Activated CD4-positive, alpha-beta T cell treated with anti-CD3 and anti-CD28 coated beads for 36 hours (primary cell): Measurements from ENCODE around the gene FARS2. TPM values are rescaled to one million over a fixed set of nuclear protein-coding genes. Genes with fewer than 3 reads are reported as not detected.

Source experiments
- ATAC-seq: fragments of 200-7000 bp; cut with Tn5 transposase; one replicate; pipeline ENCODE4 v1.10.0; 2021; ENCODE audit warnings: mild to moderate bottlenecking, moderate library complexity
- CTCF ChIA-PET: fragments of 350-600 bp; sonication (Branson Sonifier 250); formaldehyde crosslinking; loops from one replicate; lab custom pipeline; 2021; ENCODE audit warnings: antibody characterized with exemption; lab: Charles Lee
- POLR2A ChIA-PET: fragments of 350-600 bp; sonication (Branson Sonifier 250); formaldehyde crosslinking; loops from one replicate; lab custom pipeline; 2021; ENCODE audit warnings: antibody characterized with exemption, inconsistent platforms; lab: Charles Lee
- DNase-seq: peaks from one replicate; pipeline ENCODE4 v3.0.0-alpha.2; 2020
- H3K27ac Mint-ChIP-seq: one replicate; pipeline ENCODE4 v1.8.0; 2021; ENCODE audit warnings: mixed read lengths
- H3K27me3 Mint-ChIP-seq: one replicate; pipeline ENCODE4 v1.8.0; 2021; ENCODE audit warnings: mixed read lengths
- H3K36me3 Mint-ChIP-seq: one replicate; pipeline ENCODE4 v1.8.0; 2021; ENCODE audit warnings: low read depth, mixed read lengths
- H3K4me1 Mint-ChIP-seq: one replicate; pipeline ENCODE4 v1.8.0; 2021; ENCODE audit warnings: mixed read lengths
- H3K4me3 Mint-ChIP-seq: one replicate; pipeline ENCODE4 v1.8.0; 2021; ENCODE audit warnings: mild to moderate bottlenecking, moderate library complexity, mixed read lengths
- H3K9me3 Mint-ChIP-seq: one replicate; pipeline ENCODE4 v1.8.0; 2021; ENCODE audit warnings: low read depth, mixed read lengths
- intact Hi-C, 2 experiments: fragments of 100-400 bp; cut with DNase I in 1 of 2; cut with micrococcal nuclease in 1 of 2; formaldehyde crosslinking; loops; one replicate each; pipeline versions ENCODE4 v1.14.2 to v1.15.1; 2022 to 2024; cut with DNase I, micrococcal nuclease
- total RNA-seq, 2 experiments: library from RNA; stranded (reverse); gene quantifications; one replicate each; pipeline ENCODE4 v1.2.3, GENCODE V29; 2021

The FARS2 gene
- total RNA-seq, 2 experiments from 2014 or later, result 17.6 to 18.4 TPM

GRCh38 chr6:5482619-5483018, 221.3 kb downstream of the FARS2 start:
- peaks cover 2% of the 10 kb centered on the region for H3K4me1 Mint-ChIP-seq
- no peaks in the 10 kb centered on the region for H3K27me3 Mint-ChIP-seq
- H3K4me3 Mint-ChIP-seq, result no peak overlapping the region
- ChIA-PET CTCF (interaction anchor here (0.6 to 1.8 kb wide), 2 partner anchors 11 to 43 kb away, joined by 3 to 5 read pairs; no protein-coding TSS in a partner anchor), POLR2A (no interaction called here)
- H3K27ac Mint-ChIP-seq, result no peak overlapping the region
- H3K9me3 Mint-ChIP-seq, result no peaks in the 10 kb centered on the region
- intact Hi-C loops, result no loop called here
- peaks cover 8% of the 10 kb centered on the region for H3K36me3 Mint-ChIP-seq
- ATAC-seq (no peak), DNase-seq (no peak)

DNA sequence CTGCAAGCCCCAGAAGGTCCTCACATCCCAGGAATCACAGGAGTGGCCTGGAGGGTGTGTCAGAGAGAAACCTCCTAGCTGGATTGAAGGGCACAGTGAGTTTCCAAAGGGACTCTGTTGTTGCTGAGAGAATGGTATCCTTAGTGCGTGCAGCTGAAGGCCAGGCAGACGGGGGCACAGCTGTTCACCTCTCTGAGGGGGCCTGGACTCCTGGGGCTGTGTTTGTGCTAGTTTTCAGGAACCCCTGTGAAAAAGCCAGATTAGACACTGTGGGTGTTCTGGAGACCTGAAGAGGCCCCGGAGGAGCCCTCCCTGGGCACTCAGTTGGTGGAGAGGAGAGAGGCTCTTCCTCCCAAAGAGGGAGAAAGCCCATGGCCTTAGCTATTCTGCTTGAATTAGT, 223.4 kb downstream of the FARS2 start:
- no peak overlapping the region for H3K4me3 Mint-ChIP-seq
- POLR2A ChIA-PET, result no interaction called here
- no peak for ATAC-seq
- no peak overlapping the region for H3K27ac Mint-ChIP-seq
- peaks cover 14% of the 10 kb centered on the region for H3K36me3 Mint-ChIP-seq
- no peak for DNase-seq
- H3K27me3 Mint-ChIP-seq, result no peaks in the 10 kb centered on the region
- intact Hi-C loops, result no loop called here
- no peaks in the 10 kb centered on the region for H3K9me3 Mint-ChIP-seq
- CTCF ChIA-PET, result interaction anchor here (1.3 kb wide), 1 partner anchor 341 kb away, joined by 4 read pairs; no protein-coding TSS in a partner anchor
- peaks cover 2% of the 10 kb centered on the region for H3K4me1 Mint-ChIP-seq

GRCh38 chr6:5486214-5486613, 224.9 kb downstream of the FARS2 start:
- ChIA-PET CTCF (interaction anchor here (0.7 to 1.6 kb wide), 3 partner anchors 11 to 846 kb away, joined by 3 to 8 read pairs (median 3); no protein-coding TSS in a partner anchor), POLR2A (no interaction called here)
- Mint-ChIP-seq H3K4me1 (peaks cover 2% of the 10 kb centered on the region), H3K9me3 (no peaks in the 10 kb centered on the region), H3K27me3 (no peaks in the 10 kb centered on the region), H3K36me3 (peaks cover 20% of the 10 kb centered on the region), H3K27ac (no peak overlapping the region), H3K4me3 (no peak overlapping the region)
- no peak for DNase-seq
- intact Hi-C loops, result no loop called here
- ATAC-seq, result no peak

- ATAC-seq (no peak), DNase-seq (no peak)
- no peaks in the 10 kb centered on the region for H3K27me3 Mint-ChIP-seq
- POLR2A ChIA-PET, result no interaction called here
- peaks cover 25% of the 10 kb centered on the region for H3K36me3 Mint-ChIP-seq
- H3K4me3 Mint-ChIP-seq, result no peak overlapping the region
- H3K9me3 Mint-ChIP-seq, result no peaks in the 10 kb centered on the region
- intact Hi-C loops, result no loop called here
- CTCF ChIA-PET, result no interaction called here
- peaks cover 2% of the 10 kb centered on the region for H3K4me1 Mint-ChIP-seq
- H3K27ac Mint-ChIP-seq, result no peak overlapping the region
These were observed 229.3 kb downstream of the FARS2 start for GRCh38 chr6:5490501-5491069.

GRCh38 chr6:5492356-5492755, 231.0 kb downstream of the FARS2 start:
- Mint-ChIP-seq H3K4me1 (peaks cover 2% of the 10 kb centered on the region), H3K36me3 (peaks cover 16% of the 10 kb centered on the region), H3K27ac (no peak overlapping the region), H3K9me3 (no peaks in the 10 kb centered on the region), H3K4me3 (no peak overlapping the region), H3K27me3 (no peaks in the 10 kb centered on the region)
- CTCF ChIA-PET, result no interaction called here
- POLR2A ChIA-PET, result no interaction called here
- intact Hi-C loops, result no loop called here
- ATAC-seq (no peak), DNase-seq (no peak)

GRCh38 chr6:5493806-5494205, 232.5 kb downstream of the FARS2 start:
- DNase-seq (no peak), ATAC-seq (no peak)
- Mint-ChIP-seq H3K9me3 (no peaks in the 10 kb centered on the region), H3K36me3 (peaks cover 21% of the 10 kb centered on the region), H3K27ac (no peak overlapping the region), H3K4me3 (no peak overlapping the region), H3K27me3 (no peaks in the 10 kb centered on the region), H3K4me1 (peaks cover 12% of the 10 kb centered on the region)
- ChIA-PET CTCF (interaction anchor here (0.5 kb wide), 1 partner anchor 189 kb away, joined by 3 read pairs; no protein-coding TSS in a partner anchor), POLR2A (no interaction called here)
- intact Hi-C loops, result no loop called here

DNA sequence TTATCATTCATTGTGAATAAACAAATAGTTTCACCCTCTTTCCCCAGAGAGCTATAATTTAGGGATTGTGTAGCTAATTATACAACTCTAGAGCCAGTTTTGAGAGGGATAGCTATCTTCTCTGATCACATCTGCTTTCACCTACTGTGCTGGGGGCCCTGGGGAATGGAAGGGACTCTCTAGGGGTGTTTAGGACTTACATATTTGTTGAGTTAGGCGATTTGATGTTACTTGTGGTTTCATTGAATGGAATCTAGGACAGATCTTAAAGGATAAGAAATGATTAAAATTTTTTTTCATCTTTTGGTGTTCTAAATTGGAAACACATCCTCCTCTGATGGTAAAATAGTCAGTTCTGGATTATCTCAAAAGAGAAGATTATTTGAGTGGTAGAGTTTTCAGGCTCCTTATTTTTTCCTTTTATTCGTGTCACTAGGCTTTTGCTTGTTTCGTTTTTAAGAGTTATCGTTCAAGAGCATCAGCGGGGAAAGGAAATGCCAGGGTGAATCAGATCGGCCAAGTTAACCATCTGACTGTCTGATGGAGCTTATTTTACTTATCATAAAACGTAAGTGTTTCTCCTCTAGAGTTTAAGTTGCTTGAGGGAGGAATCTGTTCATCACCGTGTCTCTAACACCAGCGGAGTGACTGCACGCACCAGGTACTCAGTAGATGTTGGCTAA, 236.7 kb downstream of the FARS2 start:
- Mint-ChIP-seq H3K4me3 (no peak overlapping the region), H3K9me3 (no peaks in the 10 kb centered on the region), H3K36me3 (peaks cover 14% of the 10 kb centered on the region), H3K4me1 (peaks cover 28% of the 10 kb centered on the region), H3K27ac (peak overlapping the region; percentile 63), H3K27me3 (no peaks in the 10 kb centered on the region)
- DNase-seq (no peak), ATAC-seq (peak; percentile 63)
- CTCF ChIA-PET, result interaction anchor here (0.6 to 1.4 kb wide), 3 partner anchors 11 to 1996 kb away, joined by 3 to 5 read pairs (median 3); no protein-coding TSS in a partner anchor
- intact Hi-C loops, result no loop called here
- POLR2A ChIA-PET, result interaction anchor here (0.6 kb wide), 2 partner anchors 30 to 227 kb away, joined by 4 to 5 read pairs; no protein-coding TSS in a partner anchor

DNA sequence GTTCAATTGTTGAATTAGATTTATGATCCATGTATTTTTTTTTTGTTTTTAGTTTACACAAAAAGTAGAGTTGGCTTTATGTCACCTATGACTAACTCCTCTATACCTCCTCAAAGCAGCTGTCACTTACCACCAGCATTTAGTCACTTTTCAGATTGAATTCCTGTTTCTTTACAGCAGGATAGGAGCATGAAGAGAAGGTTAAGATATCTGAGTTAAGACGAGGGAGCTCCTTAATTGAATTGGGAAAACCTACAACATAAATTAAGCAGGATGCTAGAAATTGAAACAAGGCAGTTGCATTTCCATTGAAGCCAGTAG, 237.2 kb downstream of the FARS2 start:
- Mint-ChIP-seq H3K4me1 (peaks cover 28% of the 10 kb centered on the region), H3K36me3 (peaks cover 14% of the 10 kb centered on the region), H3K27me3 (no peaks in the 10 kb centered on the region), H3K27ac (peak overlapping the region; percentile 63), H3K4me3 (no peak overlapping the region), H3K9me3 (no peaks in the 10 kb centered on the region)
- CTCF ChIA-PET, result interaction anchor here (0.6 to 1.4 kb wide), 2 partner anchors 27 to 1070 kb away, joined by 3 to 5 read pairs; no protein-coding TSS in a partner anchor
- intact Hi-C loops, result no loop called here
- POLR2A ChIA-PET, result interaction anchor here (0.6 kb wide), 1 partner anchor 228 kb away, joined by 5 read pairs; no protein-coding TSS in a partner anchor
- ATAC-seq (peak; percentile 19), DNase-seq (no peak)

- H3K9me3 Mint-ChIP-seq, result no peaks in the 10 kb centered on the region
- peaks cover 28% of the 10 kb centered on the region for H3K4me1 Mint-ChIP-seq
- no peaks in the 10 kb centered on the region for H3K27me3 Mint-ChIP-seq
- H3K27ac Mint-ChIP-seq, result peak overlapping the region; percentile 17
- ChIA-PET POLR2A (no interaction called here), CTCF (no interaction called here)
- DNase-seq, result no peak
- intact Hi-C loops, result no loop called here
- no peak overlapping the region for H3K4me3 Mint-ChIP-seq
- peak; percentile 66 for ATAC-seq
- H3K36me3 Mint-ChIP-seq, result peaks cover 14% of the 10 kb centered on the region
These were observed 238.5 kb downstream of the FARS2 start for GRCh38 chr6:5499644-5500306.

- DNase-seq, result no peak
- H3K27me3 Mint-ChIP-seq, result no peaks in the 10 kb centered on the region
- H3K4me3 Mint-ChIP-seq, result no peak overlapping the region
- peaks cover 41% of the 10 kb centered on the region for H3K4me1 Mint-ChIP-seq
- POLR2A ChIA-PET, result no interaction called here
- intact Hi-C loops, result no loop called here
- H3K36me3 Mint-ChIP-seq, result peaks cover 14% of the 10 kb centered on the region
- no peaks in the 10 kb centered on the region for H3K9me3 Mint-ChIP-seq
- CTCF ChIA-PET, result no interaction called here
- H3K27ac Mint-ChIP-seq, result no peak overlapping the region
- no peak for ATAC-seq
These were observed 240.5 kb downstream of the FARS2 start for GRCh38 chr6:5501837-5502236.

DNA sequence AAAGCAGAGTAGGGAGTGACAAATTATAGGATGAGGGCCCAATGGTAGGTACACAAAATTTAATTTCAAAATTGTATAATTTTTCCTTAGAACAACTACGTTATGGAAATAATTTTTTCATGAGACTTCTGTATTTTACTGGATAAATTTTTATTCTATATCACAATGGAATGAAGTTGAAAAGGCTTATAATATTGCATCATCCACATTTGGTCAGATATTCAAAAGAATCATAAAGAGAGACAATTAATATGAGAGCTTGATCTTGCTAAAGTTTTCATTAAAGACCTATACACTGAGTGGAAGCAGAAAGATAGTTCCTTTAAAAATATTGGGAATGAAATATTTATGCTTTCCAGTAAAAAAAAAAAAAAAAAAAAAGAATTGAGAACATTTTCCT, 242.8 kb downstream of the FARS2 start:
- no peak overlapping the region for H3K27ac Mint-ChIP-seq
- peaks cover 6% of the 10 kb centered on the region for H3K36me3 Mint-ChIP-seq
- ChIA-PET CTCF (interaction anchor here (0.9 kb wide), 1 partner anchor 33 kb away, joined by 4 read pairs; no protein-coding TSS in a partner anchor), POLR2A (interaction anchor here (0.6 kb wide), 1 partner anchor 37 kb away, joined by 4 read pairs; no protein-coding TSS in a partner anchor)
- DNase-seq (no peak), ATAC-seq (no peak)
- intact Hi-C loops, result no loop called here
- H3K4me3 Mint-ChIP-seq, result no peak overlapping the region
- no peaks in the 10 kb centered on the region for H3K27me3 Mint-ChIP-seq
- no peaks in the 10 kb centered on the region for H3K9me3 Mint-ChIP-seq
- H3K4me1 Mint-ChIP-seq, result peaks cover 35% of the 10 kb centered on the region
